OCI-LY1 (cell line): Measurements from ENCODE around the gene CERS6.
"Not testable (repeated sequence)": the region's sequence is repeated elsewhere in the genome, so short reads cannot be mapped to it uniquely, and the experiment has no call there.

Experiments used
- H2AFZ ChIP-seq: fragments of 200-600 bp; sonication (generic), shearing (Covaris generic); 2 replicates; pipeline ENCODE4 v1.6.0; 2014; ENCODE audit warnings: antibody characterized with exemption, mild to moderate bottlenecking, low read length
- H3F3A ChIP-seq: fragments of 200-600 bp; sonication (generic), shearing (Covaris generic); 2 replicates; pipeline ENCODE4 v1.6.0; 2014; ENCODE audit warnings: mild to moderate bottlenecking, antibody characterized with exemption, low read length, moderate library complexity; ENCODE audit not compliant: insufficient read depth
- H3K27ac ChIP-seq: fragments of 200-600 bp; sonication (generic); 2 replicates; pipeline ENCODE4 v1.5.1; 2014; ENCODE audit warnings: low read length, mixed run types, mild to moderate bottlenecking, low read depth; ENCODE audit not compliant: poor library complexity, severe bottlenecking
- H3K27me3 ChIP-seq: fragments of 200-600 bp; sonication (generic); 2 replicates; pipeline ENCODE4 v1.6.0; 2014; ENCODE audit warnings: antibody characterized with exemption, mild to moderate bottlenecking, low read length, moderate library complexity; ENCODE audit not compliant: insufficient read depth
- H3K36me3 ChIP-seq: fragments of 200-600 bp; sonication (generic); 2 replicates; pipeline ENCODE4 v1.6.1; 2014; ENCODE audit warnings: mild to moderate bottlenecking, antibody characterized with exemption, low read length, moderate library complexity, mixed read lengths; ENCODE audit not compliant: insufficient read depth
- H3K4me1 ChIP-seq: fragments of 200-600 bp; sonication (generic); 2 replicates; pipeline ENCODE4 v1.5.1; 2014; ENCODE audit warnings: mild to moderate bottlenecking, low read length, moderate library complexity; ENCODE audit not compliant: insufficient read depth, severe bottlenecking
- H3K4me2 ChIP-seq: fragments of 200-600 bp; sonication (generic), shearing (Covaris generic); 2 replicates; pipeline ENCODE4 v1.6.1; 2014; ENCODE audit warnings: low read length
- H3K4me3 ChIP-seq: fragments of 200-600 bp; sonication (generic); 2 replicates; pipeline ENCODE4 v1.5.1; 2014; ENCODE audit warnings: low read length, low read depth, mild to moderate bottlenecking, mixed read lengths; ENCODE audit not compliant: poor library complexity, severe bottlenecking
- H3K79me2 ChIP-seq: fragments of 200-600 bp; shearing (Covaris generic); 2 replicates; pipeline ENCODE4 v1.6.1; 2016; ENCODE audit warnings: mixed run types, low read length, mixed read lengths; ENCODE audit not compliant: insufficient read depth
- H3K9ac ChIP-seq: fragments of 200-600 bp; sonication (generic), shearing (Covaris generic); 2 replicates; pipeline ENCODE4 v1.6.1; 2014; ENCODE audit warnings: mild to moderate bottlenecking, low read length, mixed read lengths
- H3K9me2 ChIP-seq: fragments of 200-600 bp; sonication (generic), shearing (Covaris generic); 2 replicates; pipeline ENCODE4 v1.6.1; 2014; ENCODE audit warnings: low read depth, mild to moderate bottlenecking, low read length, mixed read lengths
- H3K9me3 ChIP-seq: fragments of 200-600 bp; shearing (Covaris generic); 2 replicates; pipeline ENCODE4 v1.6.1; 2014; ENCODE audit warnings: low read length, mixed read lengths
- H4K20me1 ChIP-seq: fragments of 200-600 bp; sonication (generic), shearing (Covaris generic); 2 replicates; pipeline ENCODE4 v1.6.0; 2016; ENCODE audit warnings: mild to moderate bottlenecking, low read length; ENCODE audit not compliant: insufficient read depth
- EZH2 ChIP-seq: fragments of 200-600 bp; sonication (generic), shearing (Covaris generic); IDR thresholded peaks from 2 replicates; pipeline ENCODE4 v1.8.0; 2017; ENCODE audit warnings: borderline replicate concordance, mixed run types, mild to moderate bottlenecking, antibody characterized with exemption, low read length, moderate library complexity, mixed read lengths
- TF ChIP-seq, protein P1 (sequence below): fragments of 200-600 bp; sonication (generic), shearing (Covaris generic); IDR thresholded peaks from 2 replicates; pipeline ENCODE4 v1.5.1; 2017; ENCODE audit warnings: mild to moderate bottlenecking, antibody characterized with exemption, low read length, moderate library complexity, mixed read lengths

The CERS6 gene

DNA sequence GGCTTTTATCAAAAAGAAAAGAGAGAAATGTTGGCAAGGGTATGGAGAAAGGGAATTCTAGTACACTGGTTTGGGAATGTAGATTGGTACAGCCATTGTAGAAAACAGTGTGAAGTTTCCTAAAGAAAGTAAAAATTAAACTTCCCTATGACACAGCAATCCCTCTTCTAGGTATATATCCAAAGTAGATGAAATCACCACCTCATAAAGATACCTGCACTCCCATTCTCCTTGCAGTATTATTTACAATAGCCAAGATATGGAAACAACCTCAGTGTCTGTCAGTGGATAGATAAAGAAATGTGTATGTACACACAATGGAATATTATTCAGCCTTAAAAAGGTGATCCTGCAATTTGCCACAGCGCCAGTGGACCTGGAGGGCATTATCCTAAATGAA, 199.1 kb downstream of the CERS6 start:
- no peaks in the 10 kb centered on the region for H3K27me3 ChIP-seq
- H3K4me2 ChIP-seq: no peak overlapping the region
- TF ChIP-seq, protein P1, sequence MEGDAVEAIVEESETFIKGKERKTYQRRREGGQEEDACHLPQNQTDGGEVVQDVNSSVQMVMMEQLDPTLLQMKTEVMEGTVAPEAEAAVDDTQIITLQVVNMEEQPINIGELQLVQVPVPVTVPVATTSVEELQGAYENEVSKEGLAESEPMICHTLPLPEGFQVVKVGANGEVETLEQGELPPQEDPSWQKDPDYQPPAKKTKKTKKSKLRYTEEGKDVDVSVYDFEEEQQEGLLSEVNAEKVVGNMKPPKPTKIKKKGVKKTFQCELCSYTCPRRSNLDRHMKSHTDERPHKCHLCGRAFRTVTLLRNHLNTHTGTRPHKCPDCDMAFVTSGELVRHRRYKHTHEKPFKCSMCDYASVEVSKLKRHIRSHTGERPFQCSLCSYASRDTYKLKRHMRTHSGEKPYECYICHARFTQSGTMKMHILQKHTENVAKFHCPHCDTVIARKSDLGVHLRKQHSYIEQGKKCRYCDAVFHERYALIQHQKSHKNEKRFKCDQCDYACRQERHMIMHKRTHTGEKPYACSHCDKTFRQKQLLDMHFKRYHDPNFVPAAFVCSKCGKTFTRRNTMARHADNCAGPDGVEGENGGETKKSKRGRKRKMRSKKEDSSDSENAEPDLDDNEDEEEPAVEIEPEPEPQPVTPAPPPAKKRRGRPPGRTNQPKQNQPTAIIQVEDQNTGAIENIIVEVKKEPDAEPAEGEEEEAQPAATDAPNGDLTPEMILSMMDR: no peak
- no peak for TF ChIP-seq EZH2
- H3K4me3 ChIP-seq: no peak overlapping the region
- no peaks in the 10 kb centered on the region for H4K20me1 ChIP-seq
- H3K4me1 ChIP-seq: no peaks in the 10 kb centered on the region
- no peak overlapping the region for H2AFZ ChIP-seq
- H3F3A ChIP-seq: no peaks in the 10 kb centered on the region
- H3K9me3 ChIP-seq: no peaks in the 10 kb centered on the region
- no peaks in the 10 kb centered on the region for H3K36me3 ChIP-seq
- no peaks in the 10 kb centered on the region for H3K79me2 ChIP-seq
- no peak overlapping the region for H3K9ac ChIP-seq
- no peaks in the 10 kb centered on the region for H3K9me2 ChIP-seq
- H3K27ac ChIP-seq: no peak overlapping the region

DNA sequence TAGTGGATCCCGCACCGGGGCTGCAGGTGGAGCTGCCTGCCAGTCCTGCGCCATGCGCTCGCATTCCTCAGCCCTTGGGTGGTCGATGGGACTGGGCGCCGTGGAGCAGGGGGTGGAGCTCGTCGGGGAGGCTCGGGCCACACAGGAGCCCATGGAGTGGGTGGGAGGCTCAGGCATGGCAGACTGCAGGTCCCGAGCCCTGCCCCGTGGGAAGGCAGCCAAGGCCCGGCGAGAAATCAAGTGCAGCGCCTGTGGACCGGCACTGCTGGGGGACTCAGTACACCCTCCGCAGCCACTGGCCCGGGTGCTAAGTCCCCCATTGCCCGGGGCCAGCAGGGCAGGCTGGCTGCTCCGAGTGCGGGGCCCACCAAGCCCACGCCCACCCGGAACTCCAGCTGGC, 201.3 kb downstream of the CERS6 start:
- H3K4me1 ChIP-seq, H3K9me3 ChIP-seq, H3K79me2 ChIP-seq, H4K20me1 ChIP-seq, H2AFZ ChIP-seq, H3K4me3 ChIP-seq, H3K36me3 ChIP-seq, H3K27me3 ChIP-seq, H3F3A ChIP-seq, H3K27ac ChIP-seq, H3K4me2 ChIP-seq, H3K9me2 ChIP-seq, H3K9ac ChIP-seq: not testable (repeated sequence)

DNA sequence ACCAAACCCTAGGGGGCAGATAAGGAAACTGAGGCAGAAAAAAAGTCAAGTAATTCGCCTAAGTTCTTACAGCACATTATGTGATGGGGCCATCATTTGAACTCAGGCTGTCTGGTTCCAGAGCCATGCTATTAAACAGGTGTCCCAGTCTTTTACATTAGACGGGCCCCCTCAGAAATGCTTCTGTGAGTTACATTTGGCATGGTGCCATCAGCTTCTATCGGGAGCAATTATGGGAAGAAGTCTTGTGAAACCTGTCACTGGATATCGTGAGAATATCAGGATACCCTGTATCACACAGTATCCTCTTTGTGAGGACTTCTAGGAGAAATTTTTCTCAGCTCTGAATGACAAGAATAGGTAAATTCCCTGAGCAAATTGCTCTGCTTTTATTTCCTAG, 202.6 kb downstream of the CERS6 start:
- Histone ChIP-seq H3K4me3 (no peak overlapping the region), H3K4me1 (no peaks in the 10 kb centered on the region), H3K9me3 (no peaks in the 10 kb centered on the region), H3F3A (no peaks in the 10 kb centered on the region), H3K36me3 (no peaks in the 10 kb centered on the region), H3K4me2 (no peak overlapping the region), H3K9me2 (no peaks in the 10 kb centered on the region), H2AFZ (no peak overlapping the region), H3K27me3 (no peaks in the 10 kb centered on the region), H3K79me2 (no peaks in the 10 kb centered on the region), H3K27ac (no peak overlapping the region), H3K9ac (no peak overlapping the region), H4K20me1 (no peaks in the 10 kb centered on the region)
- TF ChIP-seq, protein P1: no peak
- no peak for TF ChIP-seq EZH2
